Small intestine (tissue), 16 donors: ENCODE results near the gene GSTK1. TPM values are rescaled to one million over a fixed set of nuclear protein-coding genes. Genes with fewer than 3 reads are reported as not detected.
"Not testable (repeated sequence)": the region's sequence is repeated elsewhere in the genome, so short reads cannot be mapped to it uniquely, and the experiment has no call there.

Experiments used
- DNase-seq, 2 donors: peaks; one replicate each; pipeline versions ENCODE4 v3.0.0 to v3.0.0-alpha.2; 2013
- FAIRE-seq: peaks from 2 replicates; lab custom pipeline; 2012; peaks lifted over from hg19 to GRCh38; lab: Jason Lieb, UNC
- H3K27ac ChIP-seq, 3 donors: one replicate each; pipeline ENCODE4 v1.5.1; 2013; ENCODE audit warnings: low read length in 2 of 3, mild to moderate bottlenecking in 2 of 3, control low read depth in 1 of 3, inconsistent platforms in 1 of 3, low read depth in 1 of 3, moderate library complexity in 1 of 3
- H3K27me3 ChIP-seq, 3 donors: one replicate each; pipeline ENCODE4 v1.6.1; 2013; ENCODE audit warnings: low read length in 3 of 3, inconsistent platforms in 1 of 3; ENCODE audit not compliant: control insufficient read depth in 3 of 3, insufficient read depth in 3 of 3
- H3K36me3 ChIP-seq, 3 donors: one replicate each; pipeline ENCODE4 v1.6.1; 2013; ENCODE audit warnings: low read length in 3 of 3, inconsistent platforms in 1 of 3, low read depth in 1 of 3, mild to moderate bottlenecking in 1 of 3, moderate library complexity in 1 of 3; ENCODE audit not compliant: control insufficient read depth in 3 of 3, insufficient read depth in 2 of 3
- H3K4me1 ChIP-seq, 3 donors: one replicate each; pipeline ENCODE4 v1.6.1; 2013; ENCODE audit warnings: low read length in 2 of 3, inconsistent platforms in 1 of 3, low read depth in 1 of 3, mild to moderate bottlenecking in 1 of 3, moderate library complexity in 1 of 3; ENCODE audit not compliant: control insufficient read depth in 3 of 3, insufficient read depth in 2 of 3
- H3K4me3 ChIP-seq, 3 donors: one replicate each; pipeline ENCODE4 v1.5.1; 2013; ENCODE audit warnings: low read length in 3 of 3, control low read depth in 1 of 3, inconsistent platforms in 1 of 3, low read depth in 1 of 3, mild to moderate bottlenecking in 1 of 3, moderate library complexity in 1 of 3
- H3K9me3 ChIP-seq, 2 donors: one replicate each; pipeline ENCODE4 v1.6.1; 2013; ENCODE audit warnings: low read depth in 1 of 2, low read length in 1 of 2; ENCODE audit not compliant: control insufficient read depth in 2 of 2, insufficient read depth in 1 of 2
- WGBS, 3 donors: extraction: QIAGEN DNeasy Blood & Tissue Kit; methylation state at CpG; one replicate each; pipeline ENCODE4 v1.1.7; 2013; 5-methylcytosine and 5-hydroxymethylcytosine counted together
- long read RNA-seq, 10 donors: transcript quantifications; one replicate each; lab custom pipeline, GENCODE V29; 2026
- polyA plus RNA-seq, 4 donors: library from polyadenylated mRNA; stranded (reverse) in 3 of 4; unstranded in 1 of 4; fragments of 200-250 nt in 3 of 4; fragments of 120-200 nt in 1 of 4; gene quantifications; one replicate each; pipeline versions ENCODE4 v1.2.1 to v1.2.3, GENCODE V29; 2013
- donor health status: healthy with polysubstance abuse.
- donor health status: control.
- donor health status: control.
- donor health status: Bipolar disorder and iron deficiency.
- donor health status: healthy.

Gene GSTK1
- 100 to 1,000 TPM; 250 to 450 (median 313) TPM for polyA plus RNA-seq
- long read RNA-seq, donor 1, transcript GSTK1-201 (8 exons, 1,044 nt), result major isoform, 171 of 277 reads
- long read RNA-seq, donor 1, transcript GSTK1-207 (7 exons, 1,185 nt), result minor isoform, 33 of 277 reads
- long read RNA-seq, donor 1, partial matches to known transcripts, result 54 of 277 reads
- long read RNA-seq, donor 1, other reads (novel, unspliced or antisense), result 16 of 277 reads
- long read RNA-seq, donor 2, transcript GSTK1-201 (8 exons, 1,044 nt), result major isoform, 50 of 54 reads
- long read RNA-seq, donor 2, partial matches to known transcripts, result 0 of 54 reads
- long read RNA-seq, donor 2, other reads (novel, unspliced or antisense), result 0 of 54 reads
- long read RNA-seq, donor 3, transcript GSTK1-201 (8 exons, 1,044 nt), result major isoform, 58 of 113 reads
- long read RNA-seq, donor 3, transcript GSTK1-207 (7 exons, 1,185 nt), result minor isoform, 10 of 113 reads
- long read RNA-seq, donor 3, partial matches to known transcripts, result 36 of 113 reads
- long read RNA-seq, donor 3, other reads (novel, unspliced or antisense), result 5 of 113 reads
- long read RNA-seq, donor 4, partial matches to known transcripts, result 6 of 8 reads
- long read RNA-seq, donor 4, other reads (novel, unspliced or antisense), result 0 of 8 reads
- long read RNA-seq, donor 5, transcript GSTK1-201 (8 exons, 1,044 nt), result major isoform, 19 of 49 reads
- long read RNA-seq, donor 5, partial matches to known transcripts, result 28 of 49 reads
- long read RNA-seq, donor 5, other reads (novel, unspliced or antisense), result 0 of 49 reads
- long read RNA-seq, donor 6, transcript GSTK1-207 (7 exons, 1,185 nt), result minor isoform, 7 of 121 reads
- long read RNA-seq, donor 6, transcript GSTK1-201 (8 exons, 1,044 nt), result major isoform, 85 of 121 reads
- long read RNA-seq, donor 6, partial matches to known transcripts, result 23 of 121 reads
- long read RNA-seq, donor 6, other reads (novel, unspliced or antisense), result 6 of 121 reads
- long read RNA-seq, donor 7, transcript GSTK1-201 (8 exons, 1,044 nt), result major isoform, 111 of 271 reads
- long read RNA-seq, donor 7, partial matches to known transcripts, result 155 of 271 reads
- long read RNA-seq, donor 7, other reads (novel, unspliced or antisense), result 0 of 271 reads
- long read RNA-seq, donor 8, partial matches to known transcripts, result 7 of 12 reads
- long read RNA-seq, donor 8, other reads (novel, unspliced or antisense), result 0 of 12 reads
- long read RNA-seq, donor 9, transcript GSTK1-201 (8 exons, 1,044 nt), result major isoform, 26 of 30 reads
- long read RNA-seq, donor 9, partial matches to known transcripts, result 0 of 30 reads
- long read RNA-seq, donor 9, other reads (novel, unspliced or antisense), result 0 of 30 reads
- long read RNA-seq, donor 10, transcript GSTK1-201 (8 exons, 1,044 nt), result major isoform, 53 of 73 reads
- long read RNA-seq, donor 10, transcript GSTK1-207 (7 exons, 1,185 nt), result minor isoform, 7 of 73 reads
- long read RNA-seq, donor 10, partial matches to known transcripts, result 0 of 73 reads
- long read RNA-seq, donor 10, other reads (novel, unspliced or antisense), result 8 of 73 reads

DNA sequence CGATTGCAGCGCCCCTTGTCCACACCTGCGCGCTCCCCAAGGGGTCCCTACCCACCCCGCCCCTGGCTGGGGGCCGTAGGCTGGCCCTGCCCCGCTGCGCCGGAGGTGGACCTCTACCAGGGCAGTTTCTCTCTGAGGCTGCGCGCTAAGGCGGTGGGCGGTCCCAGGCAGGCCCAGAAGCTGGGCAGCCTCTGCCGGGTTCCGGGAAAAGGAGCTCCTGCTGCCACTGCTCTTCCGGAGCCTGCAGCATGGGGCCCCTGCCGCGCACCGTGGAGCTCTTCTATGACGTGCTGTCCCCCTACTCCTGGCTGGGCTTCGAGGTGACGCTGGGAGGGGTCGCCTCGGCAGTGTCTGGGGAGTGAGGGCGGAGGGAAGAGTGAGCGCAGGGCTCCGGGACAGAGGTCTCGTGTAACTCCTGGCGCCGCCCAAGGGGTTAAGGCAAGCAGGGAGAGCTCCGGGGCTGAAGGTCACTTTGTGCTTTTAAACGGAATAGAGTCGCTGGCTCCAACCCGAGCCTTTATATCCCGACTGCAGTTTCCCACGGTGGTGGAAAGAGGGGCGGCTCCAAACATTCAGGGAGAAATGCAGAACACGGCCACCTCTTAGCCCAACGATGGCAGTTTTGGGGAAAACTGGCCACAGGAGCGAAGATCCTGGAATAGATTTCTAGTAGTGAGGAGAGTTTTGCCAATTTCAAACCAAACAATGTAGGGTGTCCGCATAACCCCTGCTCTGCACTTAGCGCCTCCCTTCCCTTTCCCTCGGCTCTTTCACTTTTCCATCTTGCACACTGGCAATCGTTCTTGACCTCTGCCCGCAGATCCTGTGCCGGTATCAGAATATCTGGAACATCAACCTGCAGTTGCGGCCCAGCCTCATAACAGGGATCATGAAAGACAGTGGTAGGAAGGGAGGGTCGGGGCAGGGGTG lies at the start of gene GSTK1:
Gene GSTK1, plus strand, starts transcription at position 176 of the 930 bp plus-strand sequence. Its CDS starts 73 bp downstream, at position 249.
- Histone ChIP-seq H3K27me3 (no peaks in the 10 kb centered on the region), H3K4me1 (peaks cover 6 to 43% (median 13%) of the 10 kb centered on the region in 3 donors), H3K36me3 (peaks cover 4 to 30% (median 5%) of the 10 kb centered on the region in 3 donors), H3K27ac (peak within 1 kb of the TSS; percentile 90 to 97 (median 96)), H3K4me3 (peak within 1 kb of the TSS; percentile 58 to 87 (median 78)), H3K9me3 (no peaks in the 10 kb centered on the region)
- FAIRE-seq, result no peak
- 0 to 1% (median 1%) methylated on average over 48 of the region's 48 CpGs for WGBS, 3 donors
- peak; percentile 92 to 93 for DNase-seq

DNA sequence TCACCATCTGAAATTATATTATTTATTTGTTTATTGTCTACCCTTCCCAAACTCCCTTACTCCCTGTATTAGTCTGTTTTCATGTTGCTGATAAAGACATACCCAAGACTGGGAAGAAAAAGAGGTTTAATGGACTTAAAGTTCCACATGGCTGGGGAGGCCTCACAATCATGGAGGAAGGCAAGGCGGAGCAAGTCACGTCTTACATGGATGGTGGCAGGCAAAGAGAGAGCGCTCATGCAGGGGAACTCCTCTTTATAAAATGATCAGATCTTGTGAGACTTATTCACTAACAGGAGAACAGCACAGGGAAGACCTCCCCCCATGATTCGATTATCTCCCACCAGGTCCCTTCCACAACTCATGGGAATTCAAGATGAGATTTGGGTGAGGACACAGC lies 49.8 kb upstream of the GSTK1 start:
- DNase-seq, FAIRE-seq, H3K36me3 ChIP-seq, H3K27ac ChIP-seq, H3K27me3 ChIP-seq, H3K4me1 ChIP-seq, H3K9me3 ChIP-seq, H3K4me3 ChIP-seq: not testable (repeated sequence)
- WGBS, 3 donors, result 93 to 95% (median 93%) methylated on average over 4 of the region's 4 CpGs

DNA sequence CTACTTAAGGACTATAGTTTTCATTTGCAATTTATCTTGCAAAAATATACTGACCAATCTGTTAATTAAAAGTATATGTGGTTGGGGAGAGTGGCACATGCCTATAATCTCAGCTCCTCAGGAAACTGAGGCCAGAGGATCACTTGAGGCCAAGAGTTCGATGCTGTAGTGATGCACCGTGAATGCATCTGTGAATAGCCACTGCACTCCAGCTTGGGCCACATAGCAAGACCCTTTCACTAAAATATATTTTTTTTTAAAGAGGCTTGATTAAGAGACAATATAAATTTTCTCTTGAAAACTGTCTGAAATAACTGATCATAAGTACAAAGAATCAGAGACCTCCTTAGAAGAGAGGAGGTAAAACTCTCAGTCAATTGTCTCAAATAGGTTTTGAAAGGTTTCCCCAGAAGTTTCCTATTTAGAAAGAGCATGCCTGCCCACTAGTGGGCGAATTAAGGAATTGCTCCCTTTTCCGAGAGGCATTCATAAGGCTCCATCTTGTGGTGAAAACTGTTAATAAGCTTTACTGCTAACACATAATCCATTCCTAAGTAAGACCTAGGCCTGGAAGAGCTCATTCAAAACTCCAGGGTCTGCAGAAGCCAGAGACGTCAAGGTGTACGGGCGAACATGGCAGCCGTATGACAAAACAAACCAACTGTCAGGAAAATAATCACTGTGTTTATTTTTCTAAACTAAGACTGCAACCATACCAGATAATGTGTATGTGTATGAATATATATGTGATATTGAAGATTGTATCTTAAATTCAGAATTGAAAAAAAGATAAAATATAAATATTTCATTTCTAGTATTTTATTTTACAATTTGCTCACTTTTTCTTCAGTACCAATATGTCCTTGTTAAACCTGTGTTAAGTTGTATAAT lies 48.2 kb upstream of the GSTK1 start:
- Histone ChIP-seq H3K9me3 (peaks cover 0 to 4% of the 10 kb centered on the region in 2 donors), H3K4me3 (no peak overlapping the region), H3K27ac (no peak overlapping the region), H3K36me3 (no peaks in the 10 kb centered on the region), H3K27me3 (no peaks in the 10 kb centered on the region), H3K4me1 (no peaks in the 10 kb centered on the region)
- DNase-seq, result peak; percentile 85 to 86
- WGBS, 3 donors, result 17 to 21% (median 20%) methylated on average over 8 of the region's 8 CpGs
- no peak for FAIRE-seq

DNA sequence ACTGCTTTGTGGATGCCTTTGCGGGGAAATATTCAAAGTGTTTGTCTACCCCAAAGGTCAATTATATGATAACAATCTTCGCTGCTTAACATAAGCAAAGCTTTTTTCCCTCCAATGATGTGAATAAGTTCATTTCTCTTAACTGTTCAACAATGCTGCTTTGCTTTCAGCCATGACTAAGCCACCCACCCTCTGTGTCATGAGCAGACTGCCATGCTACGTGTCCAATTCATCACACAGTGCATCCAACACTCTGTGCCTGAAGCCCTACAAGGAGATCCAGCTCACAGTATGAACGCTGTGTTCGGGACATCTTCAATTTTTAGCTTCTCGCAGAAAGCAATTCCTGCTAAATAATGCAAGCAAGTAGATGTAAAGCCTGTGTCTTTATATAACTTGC lies 47.1 kb upstream of the GSTK1 start:
- Histone ChIP-seq H3K4me3 (no peak overlapping the region), H3K36me3 (no peaks in the 10 kb centered on the region), H3K27ac (no peak overlapping the region), H3K4me1 (no peaks in the 10 kb centered on the region), H3K9me3 (peaks cover 0 to 4% of the 10 kb centered on the region in 2 donors), H3K27me3 (no peaks in the 10 kb centered on the region)
- DNase-seq, result no peak
- WGBS, 3 donors, result 87 to 90% (median 90%) methylated on average over 6 of the region's 6 CpGs
- FAIRE-seq, result no peak

DNA sequence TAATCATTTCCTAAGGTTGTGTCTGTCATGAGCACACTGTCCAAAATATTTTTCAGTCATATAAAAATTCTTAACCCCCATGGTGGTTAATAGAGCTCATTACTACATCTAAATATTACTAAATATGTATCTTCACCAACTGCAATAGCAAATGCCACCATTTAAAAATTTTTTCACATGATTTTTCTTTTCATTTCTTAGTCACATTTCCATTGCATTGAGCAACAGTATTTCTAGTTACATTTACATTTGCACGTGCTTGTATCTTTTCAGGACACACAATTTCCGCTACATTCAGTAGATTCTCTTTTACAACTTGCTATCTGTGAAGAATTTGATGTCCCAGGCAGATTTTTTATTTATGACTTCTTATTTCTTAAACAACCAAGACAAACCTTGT lies 46.6 kb upstream of the GSTK1 start:
- H3K4me1 ChIP-seq, result no peaks in the 10 kb centered on the region
- 86 to 93% (median 87%) methylated on average over 2 of the region's 2 CpGs for WGBS, 3 donors
- peaks cover 0 to 4% of the 10 kb centered on the region in 2 donors for H3K9me3 ChIP-seq
- H3K27ac ChIP-seq, result no peak overlapping the region
- H3K27me3 ChIP-seq, result no peaks in the 10 kb centered on the region
- no peaks in the 10 kb centered on the region for H3K36me3 ChIP-seq
- FAIRE-seq, result no peak
- DNase-seq, result no peak
- H3K4me3 ChIP-seq, result no peak overlapping the region

DNA sequence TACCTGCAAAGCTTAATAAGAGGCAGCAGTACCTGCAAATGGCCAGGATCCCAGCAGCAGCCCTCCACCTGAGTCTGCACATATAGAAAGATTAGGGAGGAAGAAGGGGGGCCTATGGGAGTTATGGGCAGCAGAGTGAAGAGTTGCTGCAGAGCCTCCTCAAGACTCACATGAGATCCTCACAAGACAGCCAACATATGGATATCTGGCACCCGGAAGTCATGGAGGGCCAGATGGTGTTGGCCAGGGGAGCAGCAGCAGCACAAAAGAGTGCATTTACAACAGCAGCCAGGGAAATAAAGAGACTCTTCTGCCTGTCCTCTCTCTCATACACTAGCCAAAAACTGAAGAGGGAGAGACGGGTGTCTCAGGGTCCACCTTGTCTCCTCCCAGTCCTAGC lies 45.4 kb upstream of the GSTK1 start:
- 77 to 90% (median 79%) methylated on average over 2 of the region's 2 CpGs for WGBS, 3 donors
- H3K4me1 ChIP-seq, result no peaks in the 10 kb centered on the region
- H3K36me3 ChIP-seq, result no peaks in the 10 kb centered on the region
- no peaks in the 10 kb centered on the region for H3K27me3 ChIP-seq
- FAIRE-seq (no peak), DNase-seq (no peak)
- no peaks in the 10 kb centered on the region for H3K9me3 ChIP-seq
- no peak overlapping the region for H3K27ac ChIP-seq
- H3K4me3 ChIP-seq, result no peak overlapping the region
